ENCODE results near the gene CASQ1. TPM values are rescaled to one million over a fixed set of nuclear protein-coding genes. Genes with fewer than 3 reads are reported as not detected.

Gene CASQ1
- total and polyA plus RNA-seq, 9 of the 15 experiments (the other 6 are each of a cell fraction or from before 2014, with no cell fraction given) = not detected

DNA sequence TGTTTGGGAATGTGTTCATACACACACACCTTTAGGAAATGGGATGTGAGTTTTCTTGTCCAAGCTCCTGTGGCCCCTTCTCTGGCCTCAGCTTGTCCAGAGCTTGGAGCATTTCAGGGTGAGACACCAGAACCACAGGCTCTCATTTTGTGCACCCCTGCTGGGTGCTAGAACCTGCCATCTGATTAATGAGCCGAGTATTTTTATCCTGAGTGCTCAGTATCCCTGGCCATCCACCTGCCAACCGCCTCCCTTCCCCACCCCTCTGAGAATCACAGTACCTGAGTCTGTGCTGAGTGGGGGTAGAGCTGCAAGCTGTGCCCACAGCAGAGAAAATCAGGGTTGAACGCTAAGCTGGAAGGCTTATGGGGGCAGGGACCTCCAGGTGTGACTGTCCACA is 1.4 kb downstream of the CASQ1 start:
- TF ChIP-seq POLR3A (IDR thresholded peaks at IDR 0.05; ENCODE audit: borderline replicate concordance, extremely low read depth, insufficient read depth, insufficient read length) (no peak), ZNF175 (CRISPR knock-in tag; IDR thresholded peaks at IDR 0.05; ENCODE audit: low read depth) (no peak), SMAD1 (IDR thresholded peaks at IDR 0.05; ENCODE audit: low read depth, low read length, partially characterized antibody) (no peak), C11orf30 (IDR thresholded peaks at IDR 0.05; ENCODE audit: low read depth) (no peak)
- no TSS peak for BruUV-seq (replicated peaks)
- Histone ChIP-seq H3K27me3 (ENCODE audit: control insufficient read depth in 2 of 2, insufficient read depth in 2 of 2, low read length in 2 of 2) (peaks cover 16 to 49% of the 10 kb centered on the region in 2 experiments; a peak in 4 of 5 replicates), H3K4me1 (replicated peaks in 1 of 2; ENCODE audit: control insufficient read depth in 2 of 2, insufficient read depth in 2 of 2, low read length in 2 of 2) (peaks cover 4 to 10% of the 10 kb centered on the region in 2 experiments), H2AFZ (ENCODE audit: low read depth, low read length) (no peak overlapping the region), H3K9ac (ENCODE audit: insufficient read depth in 1 of 2, low read depth in 2 of 2, low read length in 2 of 2) (peak overlapping the region in 1 of 2 experiments; percentile 36; a peak in 1 of 4 replicates), H3K9me3 (replicated peaks; ENCODE audit: control insufficient read depth, insufficient read depth, low read depth, low read length) (no peaks in the 10 kb centered on the region), H4K20me1 (replicated peaks; ENCODE audit: control insufficient read depth, insufficient read depth, low read length) (no peaks in the 10 kb centered on the region), H3K27ac (ENCODE audit: extremely low read depth, low read depth, low read length) (no peak overlapping the region), H3K36me3 (ENCODE audit: control insufficient read depth, insufficient read depth, low read length) (no peaks in the 10 kb centered on the region; the same call in 2 of the 3 replicates), H3K4me2 (ENCODE audit: insufficient read depth, low read length) (no peak overlapping the region), H3K4me3 (no peak overlapping the region), H3K9me1 (ENCODE audit: control insufficient read depth, insufficient read depth, low read length) (no peaks in the 10 kb centered on the region), H3K79me2 (ENCODE audit: control insufficient read depth, insufficient read depth, low read length) (no peaks in the 10 kb centered on the region)
- no peak for ATAC-seq
- DNase-seq (ENCODE audit: extremely low read depth in 1 of 4, low spot score in 3 of 4) = no peak
- CTCF ChIA-PET (ENCODE audit: low intra/inter-chr PET ratio) = interaction anchor here (1.5 to 2.4 kb wide), 3 partner anchors 28 to 100 kb away, joined by 3 to 13 read pairs (median 10); no protein-coding TSS in a partner anchor
- intact Hi-C loops (cut with micrococcal nuclease) = loop anchor here (2.0 to 10.0 kb wide), 2 partner anchors 91 to 413 kb away; no protein-coding TSS in a partner anchor
- POLR2A ChIA-PET = interaction anchor here (0.6 to 1.6 kb wide), 3 partner anchors 23 to 230 kb away, joined by 3 to 4 read pairs (median 3); no protein-coding TSS in a partner anchor
- in situ Hi-C loops (cut with MboI) = no loop called here
- 0% methylated on average over 3 of the region's 3 CpGs for WGBS (ENCODE audit: insufficient coverage, low coverage, missing lambda C conversion rate)
- FAIRE-seq = no peak

DNA sequence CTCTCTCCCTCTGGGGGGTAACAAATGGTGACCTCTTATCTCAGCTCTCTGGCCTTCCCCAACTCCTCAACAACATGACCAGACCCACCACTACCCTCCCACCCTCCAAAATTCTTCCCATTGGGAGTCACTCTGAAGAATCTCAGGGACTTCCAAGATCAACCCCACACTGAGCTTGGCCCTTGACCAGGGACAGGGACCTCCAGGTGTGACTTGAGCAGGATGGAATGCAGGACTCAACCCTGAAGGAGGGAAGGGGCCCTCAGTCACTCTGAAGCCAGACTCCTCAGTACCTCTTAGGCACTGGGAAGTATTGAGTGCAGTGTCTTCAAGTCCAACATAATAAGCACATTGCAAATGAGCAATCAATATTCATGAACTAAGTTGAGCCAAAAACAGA is 1.9 kb downstream of the CASQ1 start:
- no peak for TF ChIP-seq NCOA4 (IDR thresholded peaks at IDR 0.05; ENCODE audit: partially characterized antibody)
- TF ChIP-seq SMARCA5 (IDR thresholded peaks at IDR 0.05) = no peak
- TF ChIP-seq DDX20 (tag; IDR thresholded peaks at IDR 0.05; ENCODE audit: low read depth) = no peak
- TF ChIP-seq ZNF764 (CRISPR knock-in tag; IDR thresholded peaks at IDR 0.05; ENCODE audit: low read depth) = no peak
- TF ChIP-seq, protein P1, sequence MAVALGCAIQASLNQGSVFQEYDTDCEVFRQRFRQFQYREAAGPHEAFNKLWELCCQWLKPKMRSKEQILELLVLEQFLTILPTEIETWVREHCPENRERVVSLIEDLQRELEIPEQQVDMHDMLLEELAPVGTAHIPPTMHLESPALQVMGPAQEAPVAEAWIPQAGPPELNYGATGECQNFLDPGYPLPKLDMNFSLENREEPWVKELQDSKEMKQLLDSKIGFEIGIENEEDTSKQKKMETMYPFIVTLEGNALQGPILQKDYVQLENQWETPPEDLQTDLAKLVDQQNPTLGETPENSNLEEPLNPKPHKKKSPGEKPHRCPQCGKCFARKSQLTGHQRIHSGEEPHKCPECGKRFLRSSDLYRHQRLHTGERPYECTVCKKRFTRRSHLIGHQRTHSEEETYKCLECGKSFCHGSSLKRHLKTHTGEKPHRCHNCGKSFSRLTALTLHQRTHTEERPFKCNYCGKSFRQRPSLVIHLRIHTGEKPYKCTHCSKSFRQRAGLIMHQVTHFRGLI (CRISPR knock-in tag; IDR thresholded peaks at IDR 0.05) = no peak
- TF ChIP-seq EZH2 (IDR thresholded peaks at IDR 0.05; ENCODE audit: borderline replicate concordance, low read depth, low read length) = no peak
- no peak for ATAC-seq
- Histone ChIP-seq H3K9me1 (ENCODE audit: control insufficient read depth, insufficient read depth, low read length) (no peaks in the 10 kb centered on the region), H3K36me3 (ENCODE audit: control insufficient read depth, insufficient read depth, low read length) (no peaks in the 10 kb centered on the region; the same call in 2 of the 3 replicates), H3K9me3 (replicated peaks; ENCODE audit: control insufficient read depth, insufficient read depth, low read depth, low read length) (no peaks in the 10 kb centered on the region), H3K27me3 (ENCODE audit: control insufficient read depth in 2 of 2, insufficient read depth in 2 of 2, low read length in 2 of 2) (peaks cover 16 to 44% of the 10 kb centered on the region in 2 experiments; a peak in 4 of 5 replicates), H3K9ac (ENCODE audit: insufficient read depth in 1 of 2, low read depth in 2 of 2, low read length in 2 of 2) (no peak overlapping the region), H3K27ac (ENCODE audit: extremely low read depth, low read depth, low read length) (no peak overlapping the region), H3K4me2 (ENCODE audit: insufficient read depth, low read length) (no peak overlapping the region), H3K4me3 (no peak overlapping the region), H3K79me2 (ENCODE audit: control insufficient read depth, insufficient read depth, low read length) (no peaks in the 10 kb centered on the region), H3K4me1 (replicated peaks in 1 of 2; ENCODE audit: control insufficient read depth in 2 of 2, insufficient read depth in 2 of 2, low read length in 2 of 2) (peaks cover 4 to 10% of the 10 kb centered on the region in 2 experiments), H2AFZ (ENCODE audit: low read depth, low read length) (no peak overlapping the region), H4K20me1 (replicated peaks; ENCODE audit: control insufficient read depth, insufficient read depth, low read length) (no peaks in the 10 kb centered on the region)
- BruUV-seq (replicated peaks) = no TSS peak
- no peak for FAIRE-seq
- in situ Hi-C loops (cut with MboI) (no loop called here), intact Hi-C loops (cut with micrococcal nuclease) (loop anchor here (2.0 to 10.0 kb wide), 2 partner anchors 91 to 413 kb away; no protein-coding TSS in a partner anchor)
- ChIA-PET CTCF (ENCODE audit: low intra/inter-chr PET ratio) (interaction anchor here (1.2 to 2.4 kb wide), 5 partner anchors 27 to 184 kb away, joined by 3 to 13 read pairs (median 10); no protein-coding TSS in a partner anchor), POLR2A (interaction anchor here (0.6 to 1.6 kb wide), 3 partner anchors 23 to 30 kb away, joined by 3 to 9 read pairs (median 4); no protein-coding TSS in a partner anchor)
- DNase-seq (ENCODE audit: extremely low read depth in 1 of 4, low spot score in 3 of 4) = no peak

Data from K562 (cell line).